Measurements from ENCODE around the gene LAPTM5.

The LAPTM5 gene

GRCh38 chr1:30699762-30700161 lies 57.8 kb downstream of the LAPTM5 start:
- TF ChIP-seq CTCF (IDR thresholded peaks at IDR 0.05; ENCODE audit: insufficient read depth, low read depth, low read length, missing control alignments) = no peak

GRCh38 chr1:30698401-30698981 lies 59.1 kb downstream of the LAPTM5 start:
- no peak overlapping the region for H3K4me3 ChIP-seq (ENCODE audit: low read depth, low read length)
- no peak for TF ChIP-seq CTCF (IDR thresholded peaks at IDR 0.05; ENCODE audit: insufficient read depth, low read depth, low read length, missing control alignments)

More at GRCh38 chr1:30699762-30700161, 57.8 kb downstream of the LAPTM5 start:
- DNase-seq (ENCODE audit: low read depth) = no peak
- H3K4me3 ChIP-seq (ENCODE audit: low read depth, low read length) = no peak overlapping the region

GRCh38 chr1:30697571-30698376 lies 59.8 kb downstream of the LAPTM5 start:
- no peak for TF ChIP-seq CTCF (IDR thresholded peaks at IDR 0.05; ENCODE audit: insufficient read depth, low read depth, low read length, missing control alignments)
- DNase-seq (ENCODE audit: low read depth) = peak; percentile 52
- H3K4me3 ChIP-seq (ENCODE audit: low read depth, low read length) = no peak overlapping the region

More at GRCh38 chr1:30698401-30698981, 59.1 kb downstream of the LAPTM5 start:
- DNase-seq (ENCODE audit: low read depth) = no peak

- H3K4me3 ChIP-seq (ENCODE audit: low read depth, low read length) = no peak overlapping the region
- DNase-seq (ENCODE audit: low read depth) = no peak
- no peak for TF ChIP-seq CTCF (IDR thresholded peaks at IDR 0.05; ENCODE audit: insufficient read depth, low read depth, low read length, missing control alignments)
These were observed 60.7 kb downstream of the LAPTM5 start for GRCh38 chr1:30696831-30697230.

GRCh38 chr1:30695439-30695841 lies 62.1 kb downstream of the LAPTM5 start:
- DNase-seq (ENCODE audit: low read depth) = no peak
- H3K4me3 ChIP-seq (ENCODE audit: low read depth, low read length) = no peak overlapping the region
- TF ChIP-seq CTCF (IDR thresholded peaks at IDR 0.05; ENCODE audit: insufficient read depth, low read depth, low read length, missing control alignments) = no peak

GRCh38 chr1:30694280-30695175 lies 63.0 kb downstream of the LAPTM5 start:
- TF ChIP-seq CTCF (IDR thresholded peaks at IDR 0.05; ENCODE audit: insufficient read depth, low read depth, low read length, missing control alignments) = no peak
- H3K4me3 ChIP-seq (ENCODE audit: low read depth, low read length) = no peak overlapping the region
- DNase-seq (ENCODE audit: low read depth) = no peak

Measured in GM12865 (cell line).